ENCODE results near the gene LPIN1. TPM values are rescaled to one million over a fixed set of nuclear protein-coding genes. Genes with fewer than 3 reads are reported as not detected.

Gene LPIN1
- total and polyA plus RNA-seq, 2 experiments from 2014 or later, result 34.5 to 35.3 TPM

DNA sequence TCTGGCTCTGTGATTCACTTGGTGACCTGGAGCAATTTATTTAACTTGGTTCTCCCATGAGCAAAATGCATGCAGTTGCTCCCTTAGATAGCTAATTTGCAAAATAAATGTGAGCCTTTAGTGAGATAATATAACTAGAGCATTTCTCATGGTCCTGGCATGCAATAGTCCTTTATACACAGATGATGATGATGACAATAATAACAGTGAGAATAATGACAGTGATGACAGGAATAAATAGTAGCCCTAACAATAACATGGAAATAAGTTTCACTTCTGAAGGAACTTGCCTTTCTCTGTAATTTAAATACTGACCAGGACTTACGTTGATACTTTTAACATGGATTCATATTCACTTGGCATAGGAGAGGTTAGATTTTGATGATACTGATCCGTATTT is 49.2 kb downstream of the LPIN1 start:
- Histone ChIP-seq H3K4me1 (ENCODE audit: insufficient read depth) (no peaks in the 10 kb centered on the region), H3K27me3 (no peaks in the 10 kb centered on the region), H3K79me2 (no peaks in the 10 kb centered on the region), H3K4me2 (no peak overlapping the region), H4K20me1 (ENCODE audit: insufficient read depth, poor library complexity, severe bottlenecking) (no peaks in the 10 kb centered on the region), H2AFZ (no peak overlapping the region), H3K4me3 (no peak overlapping the region), H3K9me3 (ENCODE audit: low read depth) (no peaks in the 10 kb centered on the region), H3K27ac (no peak overlapping the region), H3K36me3 (replicated peaks; ENCODE audit: insufficient read depth, low read depth) (no peaks in the 10 kb centered on the region), H3K9me2 (replicated peaks; ENCODE audit: insufficient read depth) (no peaks in the 10 kb centered on the region)
- TF ChIP-seq EZH2phosphoT487 (IDR thresholded peaks at IDR 0.05; ENCODE audit: low read depth, severe bottlenecking, unreplicated experiment) (no peak), EZH2 (IDR thresholded peaks at IDR 0.05; ENCODE audit: borderline replicate concordance) (no peak)
- TF ChIP-seq, protein P1, sequence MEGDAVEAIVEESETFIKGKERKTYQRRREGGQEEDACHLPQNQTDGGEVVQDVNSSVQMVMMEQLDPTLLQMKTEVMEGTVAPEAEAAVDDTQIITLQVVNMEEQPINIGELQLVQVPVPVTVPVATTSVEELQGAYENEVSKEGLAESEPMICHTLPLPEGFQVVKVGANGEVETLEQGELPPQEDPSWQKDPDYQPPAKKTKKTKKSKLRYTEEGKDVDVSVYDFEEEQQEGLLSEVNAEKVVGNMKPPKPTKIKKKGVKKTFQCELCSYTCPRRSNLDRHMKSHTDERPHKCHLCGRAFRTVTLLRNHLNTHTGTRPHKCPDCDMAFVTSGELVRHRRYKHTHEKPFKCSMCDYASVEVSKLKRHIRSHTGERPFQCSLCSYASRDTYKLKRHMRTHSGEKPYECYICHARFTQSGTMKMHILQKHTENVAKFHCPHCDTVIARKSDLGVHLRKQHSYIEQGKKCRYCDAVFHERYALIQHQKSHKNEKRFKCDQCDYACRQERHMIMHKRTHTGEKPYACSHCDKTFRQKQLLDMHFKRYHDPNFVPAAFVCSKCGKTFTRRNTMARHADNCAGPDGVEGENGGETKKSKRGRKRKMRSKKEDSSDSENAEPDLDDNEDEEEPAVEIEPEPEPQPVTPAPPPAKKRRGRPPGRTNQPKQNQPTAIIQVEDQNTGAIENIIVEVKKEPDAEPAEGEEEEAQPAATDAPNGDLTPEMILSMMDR (IDR thresholded peaks at IDR 0.05; ENCODE audit: poor library complexity), result no peak
- no peak for DNase-seq (ENCODE audit: low spot score)
- WGBS (ENCODE audit: low lambda C conversion rate, missing lambda C conversion rate), result 92% methylated on average over 2 of the region's 2 CpGs

GRCh38 chr2:11796190-11797171 is 50.0 kb downstream of the LPIN1 start:
- H3K4me3 ChIP-seq, result no peak overlapping the region
- 89% methylated on average over 18 of the region's 18 CpGs for WGBS (ENCODE audit: low lambda C conversion rate, missing lambda C conversion rate)
- H3K4me2 ChIP-seq, result no peak overlapping the region
- no peaks in the 10 kb centered on the region for H3K9me3 ChIP-seq (ENCODE audit: low read depth)
- DNase-seq (ENCODE audit: low spot score), result no peak
- no peak overlapping the region for H3K27ac ChIP-seq
- H4K20me1 ChIP-seq (ENCODE audit: insufficient read depth, poor library complexity, severe bottlenecking), result no peaks in the 10 kb centered on the region
- H3K4me1 ChIP-seq (ENCODE audit: insufficient read depth), result no peaks in the 10 kb centered on the region
- H3K9me2 ChIP-seq (replicated peaks; ENCODE audit: insufficient read depth), result no peaks in the 10 kb centered on the region
- no peaks in the 10 kb centered on the region for H3K27me3 ChIP-seq
- no peaks in the 10 kb centered on the region for H3K36me3 ChIP-seq (replicated peaks; ENCODE audit: insufficient read depth, low read depth)
- TF ChIP-seq EZH2phosphoT487 (IDR thresholded peaks at IDR 0.05; ENCODE audit: low read depth, severe bottlenecking, unreplicated experiment) (no peak), EZH2 (IDR thresholded peaks at IDR 0.05; ENCODE audit: borderline replicate concordance) (no peak)
- TF ChIP-seq, protein P1 (IDR thresholded peaks at IDR 0.05; ENCODE audit: poor library complexity), result no peak
- no peaks in the 10 kb centered on the region for H3K79me2 ChIP-seq
- no peak overlapping the region for H2AFZ ChIP-seq

- Histone ChIP-seq H4K20me1 (ENCODE audit: insufficient read depth, poor library complexity, severe bottlenecking) (no peaks in the 10 kb centered on the region), H3K9me3 (ENCODE audit: low read depth) (no peaks in the 10 kb centered on the region), H2AFZ (no peak overlapping the region), H3K79me2 (no peaks in the 10 kb centered on the region), H3K9me2 (replicated peaks; ENCODE audit: insufficient read depth) (no peaks in the 10 kb centered on the region), H3K4me1 (ENCODE audit: insufficient read depth) (no peaks in the 10 kb centered on the region), H3K27ac (no peak overlapping the region), H3K36me3 (replicated peaks; ENCODE audit: insufficient read depth, low read depth) (no peaks in the 10 kb centered on the region), H3K27me3 (no peaks in the 10 kb centered on the region), H3K4me2 (no peak overlapping the region), H3K4me3 (no peak overlapping the region)
- no peak for DNase-seq (ENCODE audit: low spot score)
- TF ChIP-seq, protein P1 (IDR thresholded peaks at IDR 0.05; ENCODE audit: poor library complexity), result no peak
- TF ChIP-seq EZH2phosphoT487 (IDR thresholded peaks at IDR 0.05; ENCODE audit: low read depth, severe bottlenecking, unreplicated experiment) (no peak), EZH2 (IDR thresholded peaks at IDR 0.05; ENCODE audit: borderline replicate concordance) (no peak)
- 91% methylated on average over 6 of the region's 6 CpGs for WGBS (ENCODE audit: low lambda C conversion rate, missing lambda C conversion rate)
Measured at GRCh38 chr2:11797846-11798245, 51.4 kb downstream of the LPIN1 start.
